HepG2 (cell line): Measurements from ENCODE around the gene IGFLR1. TPM values are rescaled to one million over a fixed set of nuclear protein-coding genes. Genes with fewer than 3 reads are reported as not detected.

Experiments used
- ATAC-seq: fragments of 200-7000 bp; cut with Tn5 transposase; 3 replicates; pipeline ENCODE4 v1.9.1; 2020; ENCODE audit warnings: mild to moderate bottlenecking, moderate library complexity
- BruUV-seq: library from RNA; stranded (reverse); fragments of 400-500 nt; replicated peaks from 2 replicates; lab custom pipeline; 2021; lab: Mats Ljungman, UMichigan
- CTCF ChIA-PET: fragments of 300-600 bp; formaldehyde crosslinking; extraction: SDS; loops from one replicate; lab custom pipeline; 2021; ENCODE audit warnings: low total read pairs, inconsistent platforms, low intra/inter-chr PET ratio; lab: Yijun Ruan, JAX
- POLR2A ChIA-PET: fragments of 350-600 bp; sonication (Branson Sonifier 250); formaldehyde crosslinking; loops from one replicate; lab custom pipeline; 2020; ENCODE audit warnings: antibody characterized with exemption, inconsistent platforms; lab: Yijun Ruan, JAX
- DNase-seq: peaks from one replicate; pipeline ENCODE4 v3.0.0-alpha.2; 2015; ENCODE audit warnings: low spot score
- FAIRE-seq: peaks from 3 replicates; lab custom pipeline; 2011; peaks lifted over from hg19 to GRCh38; lab: Jason Lieb, UNC
- H2AFZ ChIP-seq: one replicate; pipeline ENCODE4 v1.6.1; 2011; ENCODE audit warnings: low read length, inconsistent platforms
- H3K27ac ChIP-seq: fragments of 300-600 bp; 3 replicates; pipeline ENCODE4 v1.8.0; 2011; ENCODE audit warnings: mixed run types, mild to moderate bottlenecking, mixed read lengths, low read length, inconsistent platforms; ENCODE audit not compliant: insufficient read depth; ENCODE audit errors: extremely low read length
- H3K27me3 ChIP-seq, 2 experiments: fragments of 200-600 bp in 1 of 2; 2 replicates in 1 of 2; 3 replicates in 1 of 2; pipeline versions ENCODE4 v1.6.0 to v1.8.0; 2011; ENCODE audit warnings: low read length in 2 of 2, mild to moderate bottlenecking in 2 of 2, moderate library complexity in 2 of 2, inconsistent platforms in 1 of 2; ENCODE audit not compliant: insufficient read depth in 2 of 2, control insufficient read depth in 1 of 2
- H3K36me3 ChIP-seq, 2 experiments: fragments of 200-600 bp in 1 of 2; replicated peaks in 1 of 2; 2 replicates in 1 of 2; 3 replicates in 1 of 2; pipeline versions ENCODE4 v1.5.1 to v1.8.0; 2011; ENCODE audit warnings: low read length in 2 of 2, inconsistent platforms in 1 of 2; ENCODE audit not compliant: insufficient read depth in 2 of 2, control insufficient read depth in 1 of 2
- H3K4me1 ChIP-seq: 2 replicates; pipeline ENCODE4 v1.5.1; 2012; ENCODE audit warnings: low read length, inconsistent platforms; ENCODE audit not compliant: insufficient read depth
- H3K4me2 ChIP-seq: 2 replicates; pipeline ENCODE4 v1.6.0; 2011; ENCODE audit warnings: low read depth, low read length, inconsistent platforms
- H3K4me3 ChIP-seq, 3 experiments: fragments of 200-600 bp in 1 of 3; sonication (generic), shearing (Covaris generic) in 1 of 3; replicated peaks in 1 of 3; 2 replicates each; pipeline ENCODE4 v1.5.1; 2011 to 2016; ENCODE audit warnings: low read length in 3 of 3, inconsistent platforms in 2 of 3, low read depth in 2 of 3, mild to moderate bottlenecking in 2 of 3, control low read depth in 1 of 3, mixed read lengths in 1 of 3; ENCODE audit not compliant: insufficient read depth in 1 of 3
- H3K79me2 ChIP-seq: one replicate; pipeline ENCODE4 v1.6.1; 2011; ENCODE audit warnings: low read length, inconsistent platforms; ENCODE audit not compliant: insufficient read depth
- H3K9ac ChIP-seq: 2 replicates; pipeline ENCODE4 v1.6.0; 2011; ENCODE audit warnings: mild to moderate bottlenecking, low read depth, low read length, inconsistent platforms; ENCODE audit not compliant: insufficient read depth
- H3K9me3 ChIP-seq: 2 replicates; pipeline ENCODE4 v1.5.1; 2012; ENCODE audit warnings: mild to moderate bottlenecking, low read length
- H4K20me1 ChIP-seq: 2 replicates; pipeline ENCODE4 v1.6.0; 2011; ENCODE audit warnings: inconsistent platforms, mild to moderate bottlenecking, low read length, moderate library complexity; ENCODE audit not compliant: insufficient read depth
- HDAC1 ChIP-seq: sonication (generic); formaldehyde crosslinking; IDR thresholded peaks from 2 replicates; pipeline ENCODE4 v1.5.1; 2020; ENCODE audit warnings: mild to moderate bottlenecking, missing genetic modification reagents
- HMG20B ChIP-seq: conservative IDR thresholded peaks from 2 replicates; pipeline ENCODE4 v1.6.1; 2016; ENCODE audit warnings: missing genetic modification reagents, missing compliant biosample characterization
- HNRNPH1 ChIP-seq: fragments of 200-400 bp; formaldehyde crosslinking; optimal IDR thresholded peaks from 2 replicates; pipeline ENCODE3; 2017; ENCODE audit warnings: mild to moderate bottlenecking, low read depth, low read length
- KLF13 ChIP-seq: sonication (generic); formaldehyde crosslinking; IDR thresholded peaks from 2 replicates; pipeline ENCODE4 v1.4.0; 2020; ENCODE audit warnings: mild to moderate bottlenecking, missing genetic modification reagents
- KMT2A ChIP-seq: sonication (generic); formaldehyde crosslinking; IDR thresholded peaks from 2 replicates; pipeline ENCODE4 v1.4.0; 2020; ENCODE audit warnings: missing genetic modification reagents
- NBN ChIP-seq: fragments of 450-650 bp; conservative IDR thresholded peaks from 2 replicates; pipeline ENCODE4 v1.6.1; 2017
- NKX3-1 ChIP-seq: sonication (generic); formaldehyde crosslinking; IDR thresholded peaks from 2 replicates; pipeline ENCODE4 v1.5.0; 2020; ENCODE audit warnings: missing genetic modification reagents
- NRL ChIP-seq: sonication (generic); formaldehyde crosslinking; IDR thresholded peaks from 2 replicates; pipeline ENCODE4 v1.5.0; 2020; ENCODE audit warnings: missing genetic modification reagents, mild to moderate bottlenecking, moderate library complexity, borderline replicate concordance
- POLR2AphosphoS2 ChIP-seq: IDR thresholded peaks from 2 replicates; pipeline ENCODE4 v1.6.1; 2011; ENCODE audit warnings: low read depth, low read length, improper control_type of control experiment
- SALL2 ChIP-seq: sonication (generic); formaldehyde crosslinking; IDR thresholded peaks from 2 replicates; pipeline ENCODE4 v1.8.1; 2023; ENCODE audit warnings: mild to moderate bottlenecking, missing genetic modification reagents, inconsistent platforms
- UBTF ChIP-seq: sonication (generic); formaldehyde crosslinking; IDR thresholded peaks from 2 replicates; pipeline ENCODE4 v1.4.0; 2020; ENCODE audit warnings: mild to moderate bottlenecking, missing genetic modification reagents
- ZNF292 ChIP-seq: sonication (generic); formaldehyde crosslinking; IDR thresholded peaks from 2 replicates; pipeline ENCODE4 v1.8.1; 2022; ENCODE audit warnings: mild to moderate bottlenecking, low read depth, missing genetic modification reagents, borderline replicate concordance
- ZNF512 ChIP-seq: sonication (generic); formaldehyde crosslinking; IDR thresholded peaks from 2 replicates; pipeline ENCODE4 v1.4.0; 2020; ENCODE audit warnings: mild to moderate bottlenecking, missing genetic modification reagents
- WGBS: methylation state at CpG from one replicate; pipeline ENCODE4 v1.1.6; 2017; ENCODE audit warnings: low lambda C conversion rate; 5-methylcytosine and 5-hydroxymethylcytosine counted together
- in situ Hi-C: cut with HindIII; loops from 2 replicates; pipeline ENCODE4 v1.10.0; 2017; ENCODE audit warnings: low pct_unique_long_range_greater_than_20kb; ENCODE audit not compliant: extremely low pct_ligation_motif_present
- intact Hi-C: fragments of 100-400 bp; cut with micrococcal nuclease; formaldehyde crosslinking; loops from one replicate; pipeline ENCODE4 v1.10.0; 2022; ENCODE audit not compliant: unreplicated experiment
- polyA plus RNA-seq, 8 experiments: library from polyadenylated mRNA; depleted of rRNA in 3 of 8; stranded (reverse) in 7 of 8; unstranded in 1 of 8; fragments of >200 nt; fragmentation: Illumina TruSeq in 4 of 8; extraction: Trizol in 4 of 8; gene quantifications; 2 replicates each; pipeline versions ENCODE4 v1.2.1 to v1.2.3, GENCODE V29; 2011 to 2016; ENCODE audit warnings: low read depth in 4 of 8, missing spikeins in 1 of 8, mixed read lengths in 1 of 8; ENCODE audit not compliant: insufficient read depth in 1 of 8
- total RNA-seq, 5 experiments: library from RNA; depleted of rRNA; stranded (reverse); fragments of >200 nt; fragmentation: Illumina TruSeq; extraction: Trizol; gene quantifications; 2 replicates each; pipeline ENCODE4 v1.2.3, GENCODE V29; 2016; ENCODE audit warnings: low read depth in 1 of 5

Gene IGFLR1
- total and polyA plus RNA-seq, 2 of the 13 experiments (the other 11 are each of a cell fraction or from before 2014, with no cell fraction given): 5.4 to 8.9 TPM

GRCh38 chr19:35731353-35731752 is 10.9 kb downstream of the IGFLR1 start:
- Histone ChIP-seq H3K9me3 (no peaks in the 10 kb centered on the region), H3K4me3 (no peak overlapping the region), H2AFZ (no peak overlapping the region), H3K36me3 (peaks cover 50 to 91% of the 10 kb centered on the region in 2 experiments; a peak in 4 of 5 replicates), H3K79me2 (no peaks in the 10 kb centered on the region), H3K4me1 (no peaks in the 10 kb centered on the region), H4K20me1 (no peaks in the 10 kb centered on the region), H3K4me2 (no peak overlapping the region), H3K9ac (no peak overlapping the region), H3K27ac (no peak overlapping the region), H3K27me3 (no peaks in the 10 kb centered on the region)
- intact Hi-C loops (no loop called here), in situ Hi-C loops (no loop called here)
- DNase-seq (no peak), ATAC-seq (no peak), FAIRE-seq (no peak)
- no TSS peak for BruUV-seq
- CTCF ChIA-PET: no interaction called here
- POLR2A ChIA-PET: interaction anchor here (1.3 to 3.6 kb wide), 2 partner anchors 9 to 12 kb away, joined by 4 to 11 read pairs; no protein-coding TSS in a partner anchor
- TF ChIP-seq HDAC1 (CRISPR knock-in tag) (no peak), NRL (no peak), KMT2A (CRISPR knock-in tag) (no peak), KLF13 (CRISPR knock-in tag) (no peak), HNRNPH1 (no peak), HMG20B (CRISPR knock-in tag) (no peak), ZNF512 (no peak), ZNF292 (no peak), NBN (no peak), UBTF (no peak), SALL2 (no peak), NKX3-1 (CRISPR knock-in tag) (no peak), POLR2AphosphoS2 (no peak)
- 94% methylated on average over 9 of the region's 9 CpGs for WGBS
